ENCODE measurements around the gene FAM170A. TPM values are rescaled to one million over a fixed set of nuclear protein-coding genes. Genes with fewer than 3 reads are reported as not detected.
A peak's percentile ranks its signal among the peaks of the same experiment; 100 is the strongest.

Gene FAM170A, protein sequence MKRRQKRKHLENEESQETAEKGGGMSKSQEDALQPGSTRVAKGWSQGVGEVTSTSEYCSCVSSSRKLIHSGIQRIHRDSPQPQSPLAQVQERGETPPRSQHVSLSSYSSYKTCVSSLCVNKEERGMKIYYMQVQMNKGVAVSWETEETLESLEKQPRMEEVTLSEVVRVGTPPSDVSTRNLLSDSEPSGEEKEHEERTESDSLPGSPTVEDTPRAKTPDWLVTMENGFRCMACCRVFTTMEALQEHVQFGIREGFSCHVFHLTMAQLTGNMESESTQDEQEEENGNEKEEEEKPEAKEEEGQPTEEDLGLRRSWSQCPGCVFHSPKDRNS
- total RNA-seq (2021) (not detected in 2 replicates), Bru-seq, nascent RNA (not detected), BruChase-seq, experiment 1, labeled RNA remaining after a 2-hour chase (not detected), BruChase-seq, experiment 2, labeled RNA remaining after a 6-hour chase (not detected)
- long read RNA-seq: 0 reads

DNA sequence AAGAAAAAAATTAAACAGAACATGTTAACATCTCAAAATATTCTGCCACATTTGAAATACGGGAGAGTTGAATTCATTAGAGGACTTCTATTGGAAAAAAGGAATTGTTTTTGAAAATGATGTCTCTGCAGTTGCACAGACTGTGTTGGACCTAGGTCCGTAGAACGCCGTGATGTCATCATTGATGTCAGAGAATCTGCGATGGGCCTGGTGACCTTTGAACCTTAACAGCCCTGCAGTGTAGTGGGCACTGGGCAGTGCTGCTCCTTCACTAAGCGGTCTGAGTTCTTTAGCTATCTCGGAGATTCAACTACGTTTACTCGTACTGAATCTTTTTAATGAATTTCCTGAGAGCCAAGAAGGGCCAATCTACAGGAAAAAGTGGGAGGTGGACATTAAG, at the start of gene FAM170A:
FAM170A (plus strand) TSS at position 220 of the 400 bp plus-strand sequence. CDS start 211 bp downstream, outside the sequence.
- H3K4me1 ChIP-seq (ENCODE audit: insufficient read depth, low read length, poor library complexity, severe bottlenecking): no peaks in the 10 kb centered on the region
- CTCF ChIA-PET: interaction anchor here (0.6 kb wide), 1 partner anchor 98 kb away, joined by 8 read pairs; no protein-coding TSS in a partner anchor

GRCh38 chr5:119582987-119583386, 46.4 kb upstream of the FAM170A start:
- Histone ChIP-seq H3K27me3 (replicated peaks; ENCODE audit: insufficient read depth, low read depth, low read length, poor library complexity) (peaks cover 8% of the 10 kb centered on the region), H3K9me3 (ENCODE audit: low read depth, low read length, poor library complexity, severe bottlenecking) (no peaks in the 10 kb centered on the region), H3K4me3 (ENCODE audit: low read depth, low read length, poor library complexity, severe bottlenecking) (no peak overlapping the region), H3K36me3 (ENCODE audit: insufficient read depth, low read length, poor library complexity, severe bottlenecking) (no peaks in the 10 kb centered on the region), H3K4me1 (ENCODE audit: insufficient read depth, low read length, poor library complexity, severe bottlenecking) (no peaks in the 10 kb centered on the region), H3K27ac (ENCODE audit: low read depth, low read length, poor library complexity, severe bottlenecking) (no peak overlapping the region)
- intact Hi-C loops (cut with micrococcal nuclease; ENCODE audit: unreplicated experiment): no loop called here
- TF ChIP-seq EZH2 (IDR thresholded peaks at IDR 0.05; ENCODE audit: borderline replicate concordance, low read depth, low read length, poor library complexity, severe bottlenecking): no peak
- TF ChIP-seq, protein P1, sequence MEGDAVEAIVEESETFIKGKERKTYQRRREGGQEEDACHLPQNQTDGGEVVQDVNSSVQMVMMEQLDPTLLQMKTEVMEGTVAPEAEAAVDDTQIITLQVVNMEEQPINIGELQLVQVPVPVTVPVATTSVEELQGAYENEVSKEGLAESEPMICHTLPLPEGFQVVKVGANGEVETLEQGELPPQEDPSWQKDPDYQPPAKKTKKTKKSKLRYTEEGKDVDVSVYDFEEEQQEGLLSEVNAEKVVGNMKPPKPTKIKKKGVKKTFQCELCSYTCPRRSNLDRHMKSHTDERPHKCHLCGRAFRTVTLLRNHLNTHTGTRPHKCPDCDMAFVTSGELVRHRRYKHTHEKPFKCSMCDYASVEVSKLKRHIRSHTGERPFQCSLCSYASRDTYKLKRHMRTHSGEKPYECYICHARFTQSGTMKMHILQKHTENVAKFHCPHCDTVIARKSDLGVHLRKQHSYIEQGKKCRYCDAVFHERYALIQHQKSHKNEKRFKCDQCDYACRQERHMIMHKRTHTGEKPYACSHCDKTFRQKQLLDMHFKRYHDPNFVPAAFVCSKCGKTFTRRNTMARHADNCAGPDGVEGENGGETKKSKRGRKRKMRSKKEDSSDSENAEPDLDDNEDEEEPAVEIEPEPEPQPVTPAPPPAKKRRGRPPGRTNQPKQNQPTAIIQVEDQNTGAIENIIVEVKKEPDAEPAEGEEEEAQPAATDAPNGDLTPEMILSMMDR (conservative IDR thresholded peaks at IDR 0.05; ENCODE audit: low read depth, low read length): 0 out of 2 replicates have a peak, but pooled peaks have one; percentile 12
- no TSS peak for BruUV-seq (replicated peaks)
- POLR2A ChIA-PET (ENCODE audit: low non-redundant PET): no interaction called here
- CTCF ChIA-PET: no interaction called here
- DNase-seq (ENCODE audit: low spot score): no peak

More for the DNA sequence above, at the start of gene FAM170A:
- BruUV-seq (replicated peaks): no TSS peak
- H3K36me3 ChIP-seq (ENCODE audit: insufficient read depth, low read length, poor library complexity, severe bottlenecking): no peaks in the 10 kb centered on the region
- no peak within 1 kb of the TSS for H3K27ac ChIP-seq (ENCODE audit: low read depth, low read length, poor library complexity, severe bottlenecking)
- POLR2A ChIA-PET (ENCODE audit: low non-redundant PET): no interaction called here
- no peaks in the 10 kb centered on the region for H3K9me3 ChIP-seq (ENCODE audit: low read depth, low read length, poor library complexity, severe bottlenecking)
- H3K27me3 ChIP-seq (replicated peaks; ENCODE audit: insufficient read depth, low read depth, low read length, poor library complexity): peaks cover 29% of the 10 kb centered on the region
- intact Hi-C loops (cut with micrococcal nuclease; ENCODE audit: unreplicated experiment): no loop called here
- TF ChIP-seq, protein P1 (conservative IDR thresholded peaks at IDR 0.05; ENCODE audit: low read depth, low read length): no peak
- TF ChIP-seq EZH2 (IDR thresholded peaks at IDR 0.05; ENCODE audit: borderline replicate concordance, low read depth, low read length, poor library complexity, severe bottlenecking): no peak
- DNase-seq (ENCODE audit: low spot score): no peak
- H3K4me3 ChIP-seq (ENCODE audit: low read depth, low read length, poor library complexity, severe bottlenecking): no peak within 1 kb of the TSS

GRCh38 chr5:119583684-119584083, 45.7 kb upstream of the FAM170A start:
- POLR2A ChIA-PET (ENCODE audit: low non-redundant PET): no interaction called here
- intact Hi-C loops (cut with micrococcal nuclease; ENCODE audit: unreplicated experiment): no loop called here
- Histone ChIP-seq H3K4me3 (ENCODE audit: low read depth, low read length, poor library complexity, severe bottlenecking) (no peak overlapping the region), H3K36me3 (ENCODE audit: insufficient read depth, low read length, poor library complexity, severe bottlenecking) (no peaks in the 10 kb centered on the region), H3K4me1 (ENCODE audit: insufficient read depth, low read length, poor library complexity, severe bottlenecking) (no peaks in the 10 kb centered on the region), H3K27ac (ENCODE audit: low read depth, low read length, poor library complexity, severe bottlenecking) (no peak overlapping the region), H3K27me3 (replicated peaks; ENCODE audit: insufficient read depth, low read depth, low read length, poor library complexity) (peaks cover 8% of the 10 kb centered on the region), H3K9me3 (ENCODE audit: low read depth, low read length, poor library complexity, severe bottlenecking) (no peaks in the 10 kb centered on the region)
- no TSS peak for BruUV-seq (replicated peaks)
- no peak for DNase-seq (ENCODE audit: low spot score)
- TF ChIP-seq EZH2 (IDR thresholded peaks at IDR 0.05; ENCODE audit: borderline replicate concordance, low read depth, low read length, poor library complexity, severe bottlenecking): no peak
- TF ChIP-seq, protein P1 (conservative IDR thresholded peaks at IDR 0.05; ENCODE audit: low read depth, low read length): no peak
- CTCF ChIA-PET: no interaction called here
